ENCODE data around the gene ASMTL. TPM values are rescaled to one million over a fixed set of nuclear protein-coding genes. Genes with fewer than 3 reads are reported as not detected.

ASMTL gene
- polyA plus RNA-seq, 6 donors from 2014 or later: 49.2 to 66.0 (median 57.7) TPM

DNA sequence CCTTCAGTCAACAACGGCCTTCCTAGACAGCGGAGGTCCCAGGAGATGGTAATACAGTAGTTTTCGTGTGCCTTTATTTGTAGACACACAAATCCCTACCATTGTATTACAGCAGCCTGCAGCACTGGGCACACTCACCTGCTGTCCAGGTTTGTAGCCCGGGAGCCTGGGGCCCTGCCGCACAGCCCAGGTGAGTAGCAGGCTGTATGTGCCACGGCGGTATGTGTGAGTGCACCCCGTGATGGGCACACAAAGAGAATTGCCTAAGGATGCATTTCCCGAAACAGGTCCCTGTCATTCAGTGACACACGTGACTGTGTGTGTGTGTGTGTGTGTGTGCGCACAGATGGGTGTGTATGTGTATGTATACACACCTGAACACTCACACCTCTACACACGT, 52.7 kb downstream of the ASMTL start:
- H3K4me3 Mint-ChIP-seq: peak overlapping the region in 1 of 8 donors; percentile 40
- no peak for ATAC-seq (ENCODE audit: low read depth in 2 of 2)
- no peaks in the 10 kb centered on the region for H3K27me3 Mint-ChIP-seq
- H3K4me1 Mint-ChIP-seq: peaks cover 11 to 18% (median 12%) of the 10 kb centered on the region in 3 donors
- peaks cover 5 to 10% of the 10 kb centered on the region in 2 donors for H3K36me3 Mint-ChIP-seq
- DNase-seq: no peak
- H3K27ac Mint-ChIP-seq: no peak overlapping the region
- H3K9me3 Mint-ChIP-seq: peaks cover 0 to 5% (median 0%) of the 10 kb centered on the region in 7 donors

DNA sequence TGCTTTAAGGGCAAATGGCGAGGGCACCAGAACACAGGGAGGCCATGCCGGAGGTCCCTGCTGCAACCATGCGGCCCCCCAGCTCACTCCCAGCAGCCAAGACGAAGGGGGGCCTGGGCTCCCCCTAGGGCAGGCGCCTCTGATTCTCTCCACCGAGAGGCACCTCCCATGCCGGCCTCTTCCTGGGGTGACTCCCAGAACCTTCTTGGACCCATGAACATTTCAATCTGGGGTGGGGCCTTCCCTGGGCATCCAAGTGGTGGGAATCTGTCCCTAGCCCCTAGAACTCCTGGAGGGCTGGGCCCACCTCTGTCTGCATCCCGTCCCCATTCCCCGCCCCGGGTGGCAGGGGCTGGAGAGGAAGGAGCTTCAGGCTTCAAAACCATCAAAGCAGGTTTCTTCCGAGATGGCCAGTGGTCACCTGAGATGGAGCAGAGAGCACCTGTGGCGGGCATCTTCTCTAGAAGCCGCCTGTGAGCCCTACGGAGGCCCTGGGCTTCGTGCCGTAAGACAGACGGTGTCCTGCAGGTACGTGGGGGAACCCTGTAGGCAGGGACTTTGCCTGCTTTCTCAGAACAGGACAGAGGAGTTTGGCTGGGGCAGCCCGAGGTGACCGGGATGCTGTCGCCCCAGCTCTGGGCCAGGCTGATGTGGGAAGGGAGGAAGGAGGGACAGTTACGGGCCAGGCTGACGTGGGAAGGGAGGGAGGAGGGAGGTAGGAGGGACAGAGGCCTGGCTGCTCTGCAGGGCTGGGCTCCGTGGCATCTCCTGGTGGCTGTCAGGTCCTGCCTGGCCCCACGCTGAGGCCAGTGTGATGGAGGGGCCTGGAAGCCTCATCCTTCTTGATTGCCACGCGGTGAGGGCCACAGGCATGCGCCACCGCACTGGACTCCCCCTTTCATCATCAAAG, 54.0 kb downstream of the ASMTL start:
- Mint-ChIP-seq H3K27ac (no peak overlapping the region), H3K4me1 (peaks cover 19 to 29% (median 22%) of the 10 kb centered on the region in 3 donors), H3K36me3 (peaks cover 5 to 10% of the 10 kb centered on the region in 2 donors), H3K27me3 (no peaks in the 10 kb centered on the region), H3K9me3 (peaks cover 0 to 5% (median 0%) of the 10 kb centered on the region in 7 donors), H3K4me3 (peak overlapping the region in 1 of 8 donors; percentile 61)
- ATAC-seq (ENCODE audit: low read depth in 2 of 2): no peak
- no peak for DNase-seq

DNA sequence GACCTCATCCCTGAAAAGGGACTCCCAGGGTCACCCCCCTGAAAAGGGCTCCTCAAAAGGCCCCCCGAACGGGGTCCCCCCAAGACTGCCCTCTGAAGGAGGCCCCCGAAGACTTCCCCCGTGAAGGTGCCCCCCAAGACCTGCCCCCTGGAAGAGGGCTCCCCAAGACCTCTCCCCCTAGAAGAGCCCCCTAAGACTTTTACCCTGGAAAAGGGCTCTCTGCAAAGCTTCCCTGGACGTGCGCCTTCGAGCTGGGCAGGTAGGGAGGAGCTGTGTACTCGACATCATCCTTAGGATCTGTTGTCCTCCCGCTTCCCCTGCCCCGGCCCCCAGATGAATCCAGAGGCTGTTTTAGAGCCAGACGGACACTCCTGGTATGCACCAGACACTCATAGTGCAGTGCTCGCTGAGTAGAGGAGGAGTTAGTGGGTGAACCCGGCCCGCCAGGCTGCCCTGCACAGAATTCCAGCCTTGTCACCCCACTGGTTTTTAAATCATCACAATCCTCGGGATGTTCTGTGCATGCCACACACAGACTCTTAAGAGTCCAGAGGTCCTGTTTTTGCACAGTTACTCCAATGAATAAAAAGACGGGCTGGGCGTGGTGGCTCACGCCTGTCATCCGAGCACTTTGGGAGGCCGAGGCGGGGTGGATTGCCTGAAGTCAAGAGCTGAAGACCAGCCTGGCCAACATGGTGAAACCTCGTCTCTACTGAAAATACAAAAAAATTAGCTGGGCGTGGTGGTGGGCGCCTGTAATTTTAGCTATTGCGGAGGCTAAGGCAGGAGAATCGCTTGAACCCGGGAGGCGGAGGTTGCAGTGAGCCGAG, 55.1 kb downstream of the ASMTL start:
- H3K27me3 Mint-ChIP-seq: no peaks in the 10 kb centered on the region
- H3K9me3 Mint-ChIP-seq: peaks cover 0 to 5% (median 0%) of the 10 kb centered on the region in 7 donors
- no peak overlapping the region for H3K27ac Mint-ChIP-seq
- ATAC-seq (ENCODE audit: low read depth in 2 of 2) (no peak), DNase-seq (no peak)
- peaks cover 5 to 10% of the 10 kb centered on the region in 2 donors for H3K36me3 Mint-ChIP-seq
- H3K4me3 Mint-ChIP-seq: peak overlapping the region in 2 of 8 donors; percentile 22 to 66
- H3K4me1 Mint-ChIP-seq: peaks cover 28 to 37% (median 30%) of the 10 kb centered on the region in 3 donors

DNA sequence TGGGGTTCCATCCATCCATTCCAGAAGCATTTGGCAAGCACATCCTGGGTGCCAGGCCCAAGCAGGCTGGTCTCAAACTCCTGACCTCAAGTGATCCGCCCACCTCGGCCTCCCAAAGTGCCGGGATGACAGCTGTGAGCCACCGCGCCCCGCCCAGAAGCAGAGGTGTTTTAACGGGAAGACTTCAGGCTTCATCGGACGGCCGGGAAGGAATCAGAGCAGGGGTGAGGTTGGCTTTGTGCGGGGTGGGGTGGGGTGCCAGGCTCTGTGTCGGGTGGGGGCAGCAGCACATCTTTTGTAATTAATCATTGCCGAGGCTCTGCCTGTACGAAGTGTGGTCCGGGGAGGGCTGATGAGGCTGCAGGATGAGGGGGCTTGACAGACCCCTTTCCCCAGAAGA, 55.7 kb downstream of the ASMTL start:
- no peak for ATAC-seq (ENCODE audit: low read depth in 2 of 2)
- Mint-ChIP-seq H3K4me1 (peaks cover 28 to 37% (median 30%) of the 10 kb centered on the region in 3 donors), H3K27ac (no peak overlapping the region), H3K27me3 (no peaks in the 10 kb centered on the region), H3K36me3 (peaks cover 5 to 10% of the 10 kb centered on the region in 2 donors), H3K4me3 (peak overlapping the region in 1 of 8 donors; percentile 7), H3K9me3 (peaks cover 0 to 5% (median 0%) of the 10 kb centered on the region in 7 donors)
- no peak for DNase-seq

DNA sequence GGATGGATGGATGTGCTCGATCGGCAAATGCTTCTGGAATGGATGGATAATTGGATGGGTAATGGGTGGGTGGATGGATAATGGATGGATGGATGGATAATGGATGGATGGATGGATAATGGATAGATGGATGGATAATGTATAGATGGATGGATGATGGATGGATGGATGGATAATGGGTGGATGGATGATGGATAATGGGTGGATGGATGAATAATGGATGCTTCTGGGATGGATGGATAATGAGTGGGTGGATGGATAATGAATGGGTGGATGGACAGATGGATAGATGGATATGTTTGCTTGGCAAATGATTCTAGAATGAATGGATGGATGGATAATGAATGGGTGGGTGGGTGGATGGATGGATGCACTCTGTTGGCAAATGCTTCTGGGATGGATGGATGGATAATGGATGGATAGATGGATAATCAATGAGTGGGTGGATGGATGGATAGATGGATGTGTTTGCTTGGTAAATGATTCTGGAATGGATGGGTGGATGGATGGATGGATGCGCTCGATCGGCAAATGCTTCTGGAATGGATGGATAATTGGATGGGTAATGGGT, 57.0 kb downstream of the ASMTL start:
- peaks cover 28 to 37% (median 36%) of the 10 kb centered on the region in 3 donors for H3K4me1 Mint-ChIP-seq
- no peaks in the 10 kb centered on the region for H3K27me3 Mint-ChIP-seq
- peak overlapping the region in 2 of 6 donors; percentile 49 to 68 for H3K27ac Mint-ChIP-seq
- peaks cover 5 to 10% of the 10 kb centered on the region in 2 donors for H3K36me3 Mint-ChIP-seq
- H3K4me3 Mint-ChIP-seq: peak overlapping the region in 3 of 8 donors; percentile 2 to 52 (median 33)
- no peak for DNase-seq
- ATAC-seq (ENCODE audit: low read depth in 2 of 2): no peak
- peaks cover 0 to 5% (median 0%) of the 10 kb centered on the region in 7 donors for H3K9me3 Mint-ChIP-seq

DNA sequence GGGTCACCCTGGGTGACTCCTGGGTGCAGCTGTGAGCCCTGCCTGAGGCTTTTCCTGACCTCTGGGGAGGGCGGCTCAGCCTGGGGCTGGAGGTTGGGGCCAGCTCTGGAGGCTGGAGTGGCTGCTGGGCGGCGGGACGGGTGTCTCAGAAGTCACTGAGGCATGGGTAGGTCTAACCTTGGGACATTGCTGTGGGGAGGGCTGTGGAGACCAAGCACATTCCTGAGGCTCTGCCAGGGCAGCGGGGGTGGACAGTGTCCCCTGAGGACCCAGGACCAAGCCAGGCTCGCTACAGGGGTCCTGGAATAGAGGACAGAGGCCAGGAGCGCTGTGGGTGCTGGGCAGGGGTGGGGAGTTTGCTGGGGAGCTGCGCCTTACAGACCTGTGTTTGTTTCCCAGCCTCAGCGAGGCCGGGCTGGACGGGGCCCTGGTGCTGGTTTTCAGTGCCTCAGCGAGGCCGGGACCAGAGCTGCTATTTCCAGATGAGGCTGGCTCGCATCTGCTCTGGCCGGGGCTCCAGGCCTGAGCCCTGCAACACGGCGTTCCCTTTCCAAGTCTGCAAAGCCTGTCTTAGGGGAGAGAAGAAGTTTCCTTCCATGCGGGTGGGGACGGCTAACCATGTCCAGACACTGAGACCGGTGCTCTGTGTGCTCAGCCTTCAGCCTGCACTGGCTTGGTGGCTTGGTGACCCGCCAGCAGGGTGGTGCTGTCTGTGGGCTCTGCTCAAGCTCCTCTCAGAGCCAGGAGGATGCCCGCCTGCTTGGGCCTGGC, 57.8 kb downstream of the ASMTL start:
- Mint-ChIP-seq H3K27me3 (no peaks in the 10 kb centered on the region), H3K4me3 (peak overlapping the region in 6 of 8 donors; percentile 42 to 93 (median 76)), H3K36me3 (peaks cover 5 to 10% of the 10 kb centered on the region in 2 donors), H3K9me3 (peaks cover 0 to 5% (median 0%) of the 10 kb centered on the region in 7 donors), H3K27ac (peak overlapping the region in 1 of 6 donors; percentile 96), H3K4me1 (peaks cover 28 to 39% (median 37%) of the 10 kb centered on the region in 3 donors)
- DNase-seq: no peak
- no peak for ATAC-seq (ENCODE audit: low read depth in 2 of 2)

DNA sequence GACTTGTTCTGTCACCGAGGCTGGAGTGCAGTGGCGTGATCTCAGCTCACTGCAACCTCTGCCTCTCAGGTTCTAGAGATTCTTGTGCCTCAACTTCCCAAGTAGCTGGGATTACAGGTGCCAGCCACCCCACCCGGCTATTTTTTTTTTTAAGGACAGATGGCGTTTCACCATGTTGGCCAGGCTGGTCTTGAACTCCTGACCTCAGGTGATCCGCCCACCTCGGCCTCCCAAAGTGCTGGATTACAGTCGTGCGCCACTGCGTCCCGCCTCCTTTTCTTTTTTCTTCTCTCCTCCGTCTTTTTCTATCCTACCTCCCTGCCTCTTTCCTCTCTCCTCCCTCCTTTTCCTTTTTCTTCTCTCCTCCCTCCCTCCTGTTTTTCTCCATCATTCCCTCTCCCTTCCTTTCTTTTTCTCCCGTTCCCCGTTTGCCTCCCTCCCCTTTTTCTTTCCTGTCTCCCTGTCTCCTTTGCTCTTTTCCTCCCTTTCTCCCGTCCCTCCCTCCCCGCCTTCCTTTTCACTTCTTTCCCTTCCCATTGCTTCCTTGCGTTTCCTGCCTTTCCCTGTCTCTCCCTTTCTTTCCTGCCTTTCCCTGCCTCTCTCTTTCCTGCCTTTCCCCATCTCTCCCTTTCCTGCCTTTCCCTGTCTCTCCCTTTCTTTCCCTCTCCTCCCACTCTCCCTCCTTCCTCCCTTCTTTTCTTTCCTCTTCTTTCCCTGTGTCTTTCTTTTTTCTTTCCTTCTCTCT, 58.7 kb downstream of the ASMTL start:
- H3K4me3 Mint-ChIP-seq: peak overlapping the region; percentile 84 to 95 (median 87)
- peaks cover 28 to 44% (median 39%) of the 10 kb centered on the region in 3 donors for H3K4me1 Mint-ChIP-seq
- peaks cover 0 to 5% (median 0%) of the 10 kb centered on the region in 7 donors for H3K9me3 Mint-ChIP-seq
- peaks cover 5 to 10% of the 10 kb centered on the region in 2 donors for H3K36me3 Mint-ChIP-seq
- ATAC-seq (ENCODE audit: low read depth in 2 of 2) (no peak), DNase-seq (no peak)
- peak overlapping the region in 4 of 6 donors; percentile 56 to 96 (median 82) for H3K27ac Mint-ChIP-seq
- no peaks in the 10 kb centered on the region for H3K27me3 Mint-ChIP-seq

DNA sequence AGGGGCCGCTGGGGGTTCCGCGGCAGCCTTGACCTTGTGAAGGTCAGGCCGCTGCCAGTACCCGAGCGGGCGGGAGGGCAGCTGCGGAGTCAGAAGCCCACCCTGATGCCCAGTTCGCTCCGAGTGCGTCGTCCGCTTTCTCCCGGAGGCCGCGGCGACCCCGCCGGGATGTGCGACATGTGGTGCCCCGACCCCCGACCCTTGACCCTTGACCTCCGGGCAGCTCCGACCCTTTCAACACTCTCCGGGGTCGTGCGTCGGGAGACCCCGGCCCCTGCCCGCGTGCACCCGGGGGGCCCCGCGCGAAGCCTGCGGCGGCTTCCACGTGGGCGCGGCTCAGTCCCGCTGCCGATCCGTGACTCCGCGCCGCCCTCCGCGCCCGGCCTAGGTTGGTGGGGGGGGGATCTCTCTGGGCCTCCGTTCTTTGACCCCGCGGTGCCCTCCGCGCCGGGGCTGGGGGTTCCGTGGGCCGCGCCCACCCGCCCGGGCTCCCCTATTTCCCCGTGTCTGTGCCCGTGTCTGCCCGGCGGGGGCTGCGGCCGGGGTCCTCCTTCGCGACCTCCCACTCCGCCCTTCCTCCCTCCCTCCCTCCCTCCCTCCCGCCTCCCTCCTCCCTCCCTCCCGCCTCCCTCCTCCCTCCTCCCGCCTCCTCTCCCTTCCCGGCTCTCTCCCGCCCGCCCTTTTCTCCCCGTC, 60.2 kb downstream of the ASMTL start:
- peak overlapping the region; percentile 64 to 99 (median 96) for H3K27ac Mint-ChIP-seq
- peak overlapping the region; percentile 88 to 97 (median 93) for H3K4me3 Mint-ChIP-seq
- peaks cover 42 to 57% (median 47%) of the 10 kb centered on the region in 3 donors for H3K4me1 Mint-ChIP-seq
- ATAC-seq (ENCODE audit: low read depth in 2 of 2) (peak; percentile 40 to 44), DNase-seq (no peak)
- H3K36me3 Mint-ChIP-seq: peaks cover 5 to 25% of the 10 kb centered on the region in 2 donors
- H3K9me3 Mint-ChIP-seq: peaks cover 0 to 5% (median 0%) of the 10 kb centered on the region in 7 donors
- no peaks in the 10 kb centered on the region for H3K27me3 Mint-ChIP-seq

DNA sequence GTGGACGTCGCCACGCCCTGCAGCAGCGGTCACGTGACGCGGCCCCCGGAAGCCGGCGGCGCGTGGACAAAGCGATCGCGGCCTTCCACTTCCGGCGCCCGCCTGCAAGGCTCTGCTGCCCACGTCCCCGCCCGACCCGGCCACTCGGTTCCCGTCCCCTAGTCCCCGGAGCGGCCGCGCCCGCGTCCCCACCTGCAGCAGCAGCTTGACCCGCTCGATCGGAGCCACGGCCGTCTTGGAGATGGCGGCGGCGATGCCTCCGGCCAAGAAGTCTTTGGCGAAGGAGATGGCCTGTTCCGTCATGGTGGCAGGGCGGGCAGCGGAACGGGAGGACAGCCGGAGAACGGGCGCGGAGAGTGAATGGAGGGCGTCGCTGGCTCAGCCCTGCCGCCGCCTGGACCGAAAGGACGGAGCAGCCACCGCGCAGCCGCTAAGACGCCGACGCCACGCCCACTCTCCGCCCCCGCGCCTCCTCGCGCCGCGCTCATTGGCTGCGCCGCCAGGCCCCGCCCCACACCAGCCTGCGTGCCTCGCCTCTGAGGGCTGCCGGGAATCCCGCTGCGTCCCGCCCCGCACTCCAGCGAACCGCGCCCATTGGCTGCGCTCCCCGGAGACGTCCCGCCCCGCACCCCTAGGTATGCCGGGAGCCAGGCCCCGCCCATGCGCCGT, 60.9 kb downstream of the ASMTL start, which contains the start of gene SLC25A6:
SLC25A6 (minus strand) TSS at position 407 of the 669 bp plus-strand sequence; CDS start at position 303, 104 bp downstream.
- Mint-ChIP-seq H3K4me1 (peaks cover 42 to 58% (median 48%) of the 10 kb centered on the region in 3 donors), H3K27me3 (no peaks in the 10 kb centered on the region), H3K27ac (peak within 1 kb of the TSS; percentile 75 to 99 (median 96)), H3K9me3 (peaks cover 0 to 5% (median 0%) of the 10 kb centered on the region in 7 donors), H3K36me3 (peaks cover 5 to 26% of the 10 kb centered on the region in 2 donors), H3K4me3 (peak within 1 kb of the TSS; percentile 88 to 97 (median 93))
- peak; percentile 94 for ATAC-seq (ENCODE audit: low read depth in 2 of 2)
- peak; percentile 99 for DNase-seq

DNA sequence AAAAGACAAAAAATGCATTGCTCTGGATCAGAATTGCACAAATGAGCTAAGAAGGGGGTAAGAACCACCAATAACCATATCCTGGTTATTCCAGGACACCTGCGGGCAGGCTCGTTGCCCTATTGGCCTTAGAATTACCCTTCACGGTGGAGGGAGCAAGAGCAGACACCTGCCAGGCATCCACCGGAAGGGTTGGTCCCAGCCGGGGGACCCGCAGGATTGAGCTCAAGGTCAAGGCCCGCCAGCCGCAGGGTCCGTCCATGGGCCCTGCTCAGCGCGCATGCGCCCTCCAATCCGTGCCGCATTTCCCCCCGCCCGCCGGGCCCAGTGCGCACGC, 61.4 kb downstream of the ASMTL start:
- Mint-ChIP-seq H3K36me3 (peaks cover 10 to 31% of the 10 kb centered on the region in 2 donors), H3K27ac (peak overlapping the region in 5 of 6 donors; percentile 42 to 99 (median 96)), H3K9me3 (peaks cover 0 to 5% (median 0%) of the 10 kb centered on the region in 7 donors), H3K4me3 (peak overlapping the region; percentile 88 to 97 (median 93)), H3K4me1 (peaks cover 47 to 58% (median 53%) of the 10 kb centered on the region in 3 donors), H3K27me3 (no peaks in the 10 kb centered on the region)
- DNase-seq: peak; percentile 93
- no peak for ATAC-seq (ENCODE audit: low read depth in 2 of 2)

Measured in naive B cell (primary cell).